GM19035 (cell line): ENCODE results near the gene LMTK3.

Source experiments
- ATAC-seq: cut with Tn5 transposase; IDR thresholded peaks from one replicate; pipeline ENCODE4 v1.9.1; 2021; ENCODE audit not compliant: unreplicated experiment

The LMTK3 gene, protein sequence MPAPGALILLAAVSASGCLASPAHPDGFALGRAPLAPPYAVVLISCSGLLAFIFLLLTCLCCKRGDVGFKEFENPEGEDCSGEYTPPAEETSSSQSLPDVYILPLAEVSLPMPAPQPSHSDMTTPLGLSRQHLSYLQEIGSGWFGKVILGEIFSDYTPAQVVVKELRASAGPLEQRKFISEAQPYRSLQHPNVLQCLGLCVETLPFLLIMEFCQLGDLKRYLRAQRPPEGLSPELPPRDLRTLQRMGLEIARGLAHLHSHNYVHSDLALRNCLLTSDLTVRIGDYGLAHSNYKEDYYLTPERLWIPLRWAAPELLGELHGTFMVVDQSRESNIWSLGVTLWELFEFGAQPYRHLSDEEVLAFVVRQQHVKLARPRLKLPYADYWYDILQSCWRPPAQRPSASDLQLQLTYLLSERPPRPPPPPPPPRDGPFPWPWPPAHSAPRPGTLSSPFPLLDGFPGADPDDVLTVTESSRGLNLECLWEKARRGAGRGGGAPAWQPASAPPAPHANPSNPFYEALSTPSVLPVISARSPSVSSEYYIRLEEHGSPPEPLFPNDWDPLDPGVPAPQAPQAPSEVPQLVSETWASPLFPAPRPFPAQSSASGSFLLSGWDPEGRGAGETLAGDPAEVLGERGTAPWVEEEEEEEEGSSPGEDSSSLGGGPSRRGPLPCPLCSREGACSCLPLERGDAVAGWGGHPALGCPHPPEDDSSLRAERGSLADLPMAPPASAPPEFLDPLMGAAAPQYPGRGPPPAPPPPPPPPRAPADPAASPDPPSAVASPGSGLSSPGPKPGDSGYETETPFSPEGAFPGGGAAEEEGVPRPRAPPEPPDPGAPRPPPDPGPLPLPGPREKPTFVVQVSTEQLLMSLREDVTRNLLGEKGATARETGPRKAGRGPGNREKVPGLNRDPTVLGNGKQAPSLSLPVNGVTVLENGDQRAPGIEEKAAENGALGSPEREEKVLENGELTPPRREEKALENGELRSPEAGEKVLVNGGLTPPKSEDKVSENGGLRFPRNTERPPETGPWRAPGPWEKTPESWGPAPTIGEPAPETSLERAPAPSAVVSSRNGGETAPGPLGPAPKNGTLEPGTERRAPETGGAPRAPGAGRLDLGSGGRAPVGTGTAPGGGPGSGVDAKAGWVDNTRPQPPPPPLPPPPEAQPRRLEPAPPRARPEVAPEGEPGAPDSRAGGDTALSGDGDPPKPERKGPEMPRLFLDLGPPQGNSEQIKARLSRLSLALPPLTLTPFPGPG (N-terminal part only)

DNA sequence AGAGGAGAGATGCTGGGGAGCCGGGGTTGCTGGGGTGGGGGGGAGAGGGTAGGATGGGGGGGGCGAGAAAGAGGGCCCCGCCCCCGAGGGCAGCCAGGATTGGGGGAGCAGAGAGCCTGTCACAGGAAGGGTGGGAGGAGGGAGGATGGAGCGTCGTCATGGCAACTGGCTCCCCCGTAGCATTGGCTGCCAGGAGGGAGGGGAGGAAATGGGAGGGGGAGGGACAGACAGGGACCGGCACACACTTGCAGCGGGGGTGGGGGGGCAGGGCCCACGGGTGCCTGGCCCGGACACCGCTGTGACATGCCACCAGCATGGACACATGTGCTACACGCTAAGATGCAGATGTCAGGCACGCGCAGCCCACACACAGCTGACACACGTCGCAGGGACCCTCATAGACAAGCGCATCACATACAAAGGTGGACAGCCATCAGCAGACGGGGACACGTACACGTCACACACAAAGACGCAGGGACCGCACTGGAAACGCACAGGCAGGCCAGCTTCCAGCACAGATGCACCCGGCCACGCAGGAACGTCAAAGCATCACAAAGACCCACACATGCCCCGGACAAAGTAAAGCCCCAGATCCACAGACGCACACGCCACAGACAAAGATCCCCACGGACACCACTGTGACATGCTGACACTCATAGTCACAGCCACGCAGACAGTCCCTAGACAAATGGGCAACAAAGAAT, at the start of gene LMTK3:
Gene LMTK3, minus strand, starts transcription at position 36 of the 704 bp plus-strand sequence. CDS start 259 bp downstream, outside the sequence.
- no peak for ATAC-seq

DNA sequence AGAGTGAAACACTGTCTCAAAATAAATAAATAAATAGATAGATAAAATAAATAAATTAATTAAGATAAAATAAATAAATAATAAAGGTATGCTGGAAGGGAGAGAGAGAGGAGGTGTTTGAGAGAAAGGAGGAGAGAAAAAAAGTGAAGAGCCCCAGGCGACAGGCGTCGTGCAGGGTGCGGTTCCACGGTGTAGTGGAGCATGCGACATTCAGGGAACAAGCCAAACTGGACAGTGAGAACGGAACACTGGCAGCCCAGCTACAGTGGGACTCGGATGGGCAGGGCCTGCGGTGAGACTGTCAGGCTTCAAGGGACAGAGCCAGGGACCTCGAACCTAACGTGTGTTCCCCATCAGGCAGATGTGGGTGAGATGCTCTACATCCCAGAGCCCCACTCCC, 49.8 kb upstream of the LMTK3 start:
- ATAC-seq, result no peak

DNA sequence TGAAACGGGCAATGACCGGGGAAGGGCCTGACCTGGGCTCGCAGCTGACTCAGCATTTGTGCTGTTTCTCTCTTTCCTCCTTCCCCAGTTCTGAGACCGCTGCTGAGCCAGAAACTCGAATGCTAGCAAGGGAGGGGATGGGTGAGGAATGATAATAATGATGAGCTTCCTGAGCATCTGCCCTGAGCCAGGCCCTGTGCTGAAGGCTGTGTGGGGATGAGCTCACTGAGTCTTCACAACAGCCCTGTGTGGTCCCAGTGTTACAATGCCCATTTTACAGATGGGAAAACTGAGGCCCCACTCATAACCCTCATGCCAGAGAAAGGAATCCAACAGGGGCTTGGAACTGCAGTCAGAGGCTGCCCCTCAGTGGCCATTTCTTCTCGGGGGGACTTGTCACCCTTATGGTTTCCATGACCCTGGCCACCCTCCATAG, 48.5 kb upstream of the LMTK3 start:
- no peak for ATAC-seq

DNA sequence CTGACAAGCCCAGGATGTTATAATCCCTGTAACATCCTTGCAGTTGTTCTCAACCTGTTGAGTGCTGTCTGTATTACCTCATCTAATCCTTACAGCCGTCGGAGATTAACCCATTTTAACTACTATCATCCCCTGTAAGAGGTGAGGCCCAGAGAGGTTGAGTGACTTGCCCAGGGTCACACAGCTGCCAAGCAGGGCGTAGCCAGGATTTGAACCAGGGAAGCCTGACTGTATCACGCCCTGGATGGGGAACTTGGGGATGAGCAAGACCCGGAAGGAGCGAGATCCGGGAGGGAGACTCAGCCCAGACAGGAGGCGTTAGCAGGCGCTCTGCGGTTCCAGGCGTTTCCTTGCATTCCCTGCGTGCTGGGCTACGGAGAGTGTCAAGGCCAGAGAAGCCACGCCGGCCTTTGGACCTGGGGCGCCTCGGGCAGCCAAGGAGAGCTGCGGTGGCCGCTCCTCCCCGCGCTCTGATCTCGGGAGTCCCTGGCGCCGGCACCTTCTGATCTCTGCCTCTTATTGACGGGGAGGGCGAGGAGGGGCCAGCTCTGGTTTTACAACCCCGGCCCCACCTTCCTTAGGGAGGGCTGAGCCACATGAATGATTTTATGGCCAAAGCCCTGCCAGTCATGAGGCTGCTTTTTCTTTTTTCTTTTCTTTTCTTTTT, 46.5 kb upstream of the LMTK3 start:
- ATAC-seq, result no peak

DNA sequence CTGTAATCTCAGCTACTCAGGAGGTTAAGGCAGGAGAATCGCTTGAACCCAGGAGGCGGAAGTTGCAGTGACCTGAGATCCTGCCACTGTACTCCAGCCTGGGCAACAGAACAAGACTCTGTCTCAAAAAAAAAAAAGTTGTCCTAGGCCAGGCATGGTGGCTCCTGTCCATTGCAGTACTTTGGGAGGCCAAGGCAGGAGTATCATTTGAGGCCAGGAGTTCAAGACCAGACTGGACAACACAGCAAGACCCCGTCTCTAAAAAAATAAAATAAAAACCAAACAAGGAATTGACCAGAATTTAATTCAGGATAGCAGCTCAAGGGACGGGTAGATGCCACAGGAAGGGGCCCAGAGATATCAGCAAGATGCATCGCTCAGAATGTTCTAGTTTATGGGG, 45.2 kb upstream of the LMTK3 start:
- ATAC-seq, result no peak

DNA sequence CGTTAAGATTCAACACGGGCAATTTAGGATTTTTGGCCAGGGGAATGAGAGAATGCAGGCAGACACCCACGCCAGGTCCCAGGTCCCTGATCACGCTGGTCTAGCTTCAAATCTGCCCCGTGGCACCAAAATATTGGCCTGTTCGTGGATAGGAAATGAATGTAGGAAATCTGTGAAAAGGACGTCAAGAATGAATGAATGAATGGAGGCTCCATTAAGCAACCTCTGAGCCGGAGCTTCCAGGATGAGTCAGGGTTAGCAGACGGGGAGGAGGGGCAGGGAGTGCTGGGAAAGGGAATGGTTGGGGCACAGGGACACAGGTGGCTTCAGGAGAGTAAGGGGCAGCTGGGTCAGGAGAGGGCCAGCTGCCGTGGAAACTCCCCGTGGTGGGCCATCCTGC, 44.5 kb upstream of the LMTK3 start:
- no peak for ATAC-seq

DNA sequence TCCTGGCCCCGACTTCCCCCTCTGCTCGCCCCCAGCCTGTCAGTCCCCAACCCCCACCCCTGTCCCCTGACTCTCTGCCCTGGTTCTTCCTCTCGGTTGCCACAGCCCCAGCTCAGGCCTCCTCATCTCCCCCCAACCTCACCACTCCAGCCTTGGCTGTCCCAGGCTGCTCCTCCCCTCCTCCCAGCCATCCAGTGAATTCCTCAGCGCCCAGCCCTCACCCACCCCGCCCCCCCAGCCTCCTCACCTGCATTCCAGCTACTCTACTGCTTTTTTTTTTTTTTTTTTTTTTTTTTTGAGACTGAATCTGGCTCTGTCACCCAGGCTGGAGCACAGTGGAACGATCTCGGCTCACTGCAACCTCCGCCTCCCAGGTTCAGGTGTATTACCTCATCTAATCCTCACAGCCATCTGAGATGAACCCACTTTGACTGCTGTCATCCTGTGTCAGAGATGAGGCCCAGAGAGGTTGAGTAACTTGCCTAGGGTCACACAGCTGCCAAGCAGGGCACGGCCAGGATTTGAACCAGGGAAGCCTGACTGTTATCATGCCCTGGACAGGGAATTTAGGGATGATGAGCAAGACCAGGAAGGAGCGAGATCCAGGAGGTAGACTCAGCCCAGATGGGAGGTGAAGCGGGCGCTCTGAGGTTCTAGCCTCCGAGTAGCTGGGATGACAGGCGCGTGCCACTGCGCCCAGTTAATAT, 42.9 kb upstream of the LMTK3 start:
- no peak for ATAC-seq

DNA sequence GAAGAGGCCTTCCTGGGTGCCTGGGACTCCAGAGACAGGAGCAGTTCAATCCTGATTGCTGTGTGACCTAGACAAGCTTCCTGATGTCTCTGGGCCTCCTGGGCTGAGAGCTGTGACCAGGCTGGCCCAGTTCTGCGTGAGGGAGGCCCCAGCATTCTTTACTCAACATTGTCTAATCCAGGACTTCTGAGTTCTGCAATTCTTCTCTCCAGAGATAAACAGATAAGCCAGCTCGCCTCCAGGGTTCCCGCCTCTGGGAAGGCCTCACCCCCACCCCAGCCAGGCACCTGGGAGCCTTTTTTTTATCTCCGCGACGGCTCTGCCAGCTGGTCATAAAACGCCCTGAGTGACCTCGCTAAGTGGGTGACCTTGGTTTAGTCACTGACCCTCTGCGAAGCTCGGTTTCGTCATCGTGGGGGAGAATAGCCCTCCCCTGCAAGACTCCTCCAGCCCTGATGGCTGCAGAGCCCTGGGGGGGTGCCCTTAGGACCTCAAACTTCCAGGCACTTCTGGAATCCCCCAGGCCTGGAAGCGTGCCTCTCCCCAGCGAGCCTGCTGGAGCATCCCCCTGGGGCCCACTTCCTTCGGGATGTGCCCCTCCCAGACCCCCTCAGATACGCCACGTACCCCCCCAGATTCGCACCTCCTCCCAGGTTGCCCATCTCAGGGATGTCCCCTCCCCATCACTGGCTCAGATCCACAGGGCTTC, 42.2 kb upstream of the LMTK3 start:
- ATAC-seq, result no peak

DNA sequence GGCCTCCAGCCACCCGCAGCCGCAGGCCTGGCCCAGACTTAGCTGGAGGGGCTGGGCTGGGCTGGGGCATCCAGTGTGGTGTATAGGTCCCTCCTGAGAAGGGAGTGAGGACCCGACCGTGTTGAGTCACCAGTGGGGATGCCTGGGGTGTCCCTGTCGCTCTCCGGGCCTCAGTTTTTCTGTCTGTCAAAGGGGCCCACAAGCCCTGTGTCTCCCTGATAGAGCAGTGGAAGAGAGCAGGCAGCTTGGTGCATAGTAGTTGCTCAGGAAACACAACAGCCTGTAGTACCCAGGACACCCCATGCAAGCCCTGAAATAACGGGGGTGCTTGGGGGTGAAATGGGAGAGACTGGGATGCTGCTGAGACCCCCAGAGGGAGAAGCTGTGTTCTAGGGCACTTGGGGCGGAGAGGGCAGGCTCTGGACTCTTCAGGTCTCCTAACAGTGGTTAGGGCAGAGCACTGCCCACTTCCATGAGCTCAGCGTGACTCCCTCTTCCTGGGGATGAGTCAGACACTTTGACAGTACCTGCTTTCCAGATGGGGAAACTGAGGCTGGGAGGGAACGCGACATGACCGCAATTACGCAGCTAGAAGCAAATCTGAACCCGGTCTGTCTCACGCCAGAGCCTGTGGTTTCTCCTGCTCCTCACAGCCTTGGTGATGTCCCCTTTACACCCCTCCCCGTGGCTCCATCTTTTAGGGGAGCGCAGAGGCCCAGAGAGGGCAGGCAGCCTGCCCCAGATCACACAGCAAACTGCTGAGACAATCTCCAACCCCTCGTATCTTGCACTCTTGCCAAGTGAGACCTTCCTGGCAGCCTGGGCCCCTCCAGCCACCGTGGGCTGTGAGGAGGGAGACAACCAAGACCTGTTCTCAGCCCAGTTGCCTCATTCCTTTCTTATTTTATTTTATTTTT, 41.0 kb upstream of the LMTK3 start:
- ATAC-seq, result no peak

DNA sequence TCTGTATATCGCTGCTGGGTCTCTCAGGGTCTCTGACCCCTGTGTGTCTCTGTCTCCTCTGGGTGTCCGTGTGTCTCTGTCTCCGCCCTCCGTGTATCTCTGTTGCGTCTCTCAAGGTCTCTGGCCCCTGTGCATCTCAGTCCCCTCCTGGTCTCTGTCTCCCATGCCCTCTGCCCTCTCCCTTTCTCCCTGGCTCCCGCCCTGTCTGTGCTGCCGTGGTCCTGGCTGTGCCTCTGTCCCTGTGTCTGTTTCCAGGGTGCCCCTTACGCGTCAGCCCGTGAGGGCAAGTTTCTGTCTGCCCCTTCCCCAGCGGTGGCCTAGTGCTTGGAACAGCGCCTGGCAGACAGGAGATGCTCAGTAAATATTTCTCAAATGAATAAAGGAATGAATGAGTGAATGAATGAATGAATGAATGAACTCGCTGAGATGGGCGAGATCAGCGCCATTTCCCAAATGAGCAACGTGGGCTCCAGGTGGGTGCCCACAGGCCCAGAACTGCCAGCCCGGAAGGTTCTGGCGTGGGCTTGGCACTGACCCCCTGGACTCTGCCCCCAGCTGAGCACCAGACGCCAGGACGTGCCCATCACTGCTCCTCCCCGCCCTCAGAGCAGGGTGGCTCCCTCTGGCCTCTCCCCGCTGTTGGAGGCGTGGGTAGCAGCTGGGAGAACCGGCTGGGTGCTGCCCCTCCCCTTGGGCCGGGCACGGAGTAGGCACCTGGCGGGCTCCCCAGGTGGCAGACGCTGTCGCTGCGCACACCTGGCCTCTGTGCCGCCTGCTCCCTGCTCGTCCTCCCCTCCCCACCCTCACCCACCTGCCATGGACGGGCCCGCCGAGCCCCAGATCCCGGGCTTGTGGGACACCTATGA, 40.0 kb upstream of the LMTK3 start, which contains the start of gene SULT2B1:
Gene SULT2B1, plus strand, starts transcription at position 736 of the 866 bp plus-strand sequence. Its CDS starts 81 bp downstream, at position 817.
- no peak for ATAC-seq

DNA sequence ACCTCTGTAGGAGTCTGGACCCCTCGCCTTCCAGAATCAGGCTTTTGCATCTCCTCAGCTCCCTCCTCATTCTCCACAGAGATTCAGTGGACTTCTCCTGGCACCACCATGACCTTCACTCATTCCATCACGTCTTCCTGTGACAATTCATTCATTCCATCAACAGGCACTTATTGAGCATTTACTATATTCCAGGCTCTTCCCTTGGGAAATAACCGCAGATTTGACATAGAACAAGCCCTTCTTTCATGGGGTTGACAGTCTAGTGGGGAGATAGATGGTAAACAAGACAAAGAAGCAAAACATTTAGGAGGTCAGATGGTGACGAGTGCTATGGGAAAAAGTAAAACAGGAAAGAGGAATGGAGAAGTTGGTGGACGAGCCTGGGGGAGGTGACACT, 37.7 kb upstream of the LMTK3 start:
- no peak for ATAC-seq

DNA sequence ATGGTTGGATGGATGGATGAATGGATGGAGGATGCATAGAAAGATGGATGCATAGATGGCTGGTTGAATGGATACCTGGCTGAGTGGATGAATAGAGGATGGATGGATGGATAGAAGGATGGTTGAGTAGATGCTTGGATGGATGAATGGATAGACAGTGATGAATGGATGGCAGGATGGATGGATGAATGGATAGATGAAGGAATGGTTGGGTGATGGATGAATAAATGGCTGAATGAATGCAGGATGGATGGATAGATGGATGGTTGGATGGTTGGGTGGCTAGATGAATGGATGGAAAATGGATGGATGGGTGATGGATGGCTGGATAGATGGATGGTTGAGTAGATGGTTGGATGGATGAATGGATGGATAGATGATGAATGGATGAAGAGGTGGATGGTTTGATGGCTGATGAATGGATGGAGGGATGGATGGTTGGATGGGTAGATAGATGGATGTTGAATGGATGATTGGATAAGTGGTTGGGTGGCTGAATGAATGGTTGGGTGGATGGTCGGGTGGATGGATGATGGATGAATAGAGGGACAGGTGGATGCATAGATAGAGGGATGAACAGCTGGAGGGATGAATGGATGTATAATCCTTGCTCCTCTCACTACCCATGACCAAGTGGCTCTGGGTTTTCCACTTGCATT, 36.7 kb upstream of the LMTK3 start:
- ATAC-seq, result no peak

DNA sequence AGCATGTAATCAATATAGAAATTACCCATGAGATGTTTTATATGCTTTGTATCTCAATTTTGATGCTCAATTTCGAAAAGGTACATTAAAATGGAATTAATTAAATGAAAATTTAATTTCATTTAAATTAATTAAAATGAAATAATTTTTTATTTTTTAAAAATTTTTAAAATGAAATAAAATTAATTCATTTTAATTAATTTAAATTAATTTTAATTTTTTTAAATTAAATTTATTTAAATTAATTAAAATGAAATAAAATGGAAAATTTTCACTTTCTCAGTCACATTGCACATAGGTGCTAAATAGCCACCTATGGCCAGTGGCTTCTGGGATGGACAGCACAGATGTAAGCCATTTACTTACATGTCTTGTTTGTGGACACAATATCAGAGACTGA, 36.1 kb upstream of the LMTK3 start:
- no peak for ATAC-seq

DNA sequence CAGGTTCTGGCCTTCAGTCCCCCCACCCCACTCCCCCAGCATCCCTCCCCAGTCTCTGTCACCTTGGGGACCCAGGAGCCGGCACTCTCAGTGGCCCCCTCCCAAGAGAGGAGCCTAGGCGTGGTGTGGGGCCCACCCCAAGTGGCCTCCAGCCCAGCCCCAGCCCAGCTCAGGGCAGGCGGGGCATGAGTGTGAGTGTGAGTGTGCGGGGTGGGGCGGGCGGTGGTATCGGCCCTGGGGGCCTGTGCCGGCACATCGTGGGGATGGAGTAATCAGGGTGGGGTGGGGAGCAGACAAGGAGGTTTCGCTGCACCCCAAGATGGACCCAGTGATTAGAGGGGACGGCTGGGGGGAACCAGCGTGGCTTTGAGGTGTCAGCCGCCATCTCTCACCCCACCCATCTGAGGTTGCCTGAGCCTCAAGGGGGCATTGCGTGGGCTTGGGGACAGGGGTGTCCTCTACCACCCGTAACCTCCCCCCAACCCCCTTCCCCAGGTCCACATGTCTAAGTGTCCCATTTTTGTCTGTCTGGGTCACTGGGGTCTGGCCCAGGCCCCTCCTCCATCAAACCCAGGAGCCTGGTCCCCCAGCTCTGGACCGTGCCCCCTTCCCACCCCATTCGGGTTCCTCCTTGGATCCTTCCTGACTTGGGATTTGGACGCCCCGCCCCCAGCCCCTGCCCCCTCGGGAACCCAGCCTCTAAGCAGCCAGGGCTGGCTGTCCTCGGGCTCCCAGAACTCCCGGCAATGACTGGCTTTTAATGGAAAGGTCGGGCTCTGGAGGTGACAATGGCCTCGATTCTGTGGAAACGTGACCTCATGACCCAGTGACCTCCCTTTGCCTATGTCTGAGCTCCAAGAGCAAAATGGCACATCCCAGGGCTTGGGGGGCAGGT, 33.5 kb upstream of the LMTK3 start:
- no peak for ATAC-seq

DNA sequence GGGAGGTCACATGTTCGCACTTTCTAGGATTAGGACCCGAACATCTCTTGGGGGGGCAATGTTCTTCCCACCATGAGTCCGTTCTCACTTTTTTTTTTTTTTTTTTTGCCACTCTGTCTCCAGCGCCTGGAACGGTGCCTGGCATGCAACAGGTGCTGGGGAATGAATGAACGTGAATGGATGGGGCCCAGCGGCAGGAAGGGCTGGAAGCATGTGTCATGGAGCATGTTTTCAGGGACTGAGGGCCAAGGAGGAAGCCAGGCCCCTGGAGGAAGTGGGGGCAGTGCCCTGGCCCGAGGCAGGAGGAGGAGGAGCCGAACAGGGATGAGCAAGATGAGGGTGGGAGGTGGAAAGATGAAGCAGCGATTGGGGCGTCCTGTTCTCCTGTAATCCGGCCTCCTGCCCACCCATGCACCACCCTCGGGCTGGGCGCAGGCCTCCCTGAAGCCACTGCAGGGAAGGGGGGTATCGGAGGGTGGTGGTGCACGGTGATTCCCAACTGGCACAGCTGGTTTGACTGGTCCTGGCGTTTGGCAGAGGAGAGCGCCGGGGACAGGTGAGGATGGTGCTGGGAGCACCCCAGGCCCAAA, 31.6 kb upstream of the LMTK3 start:
- no peak for ATAC-seq
